Activated T-cell treated with anti-CD3 and anti-CD28 coated beads, Interleukin-2, amount 50 U/mL, for 72 hours (primary cell): Measurements from ENCODE around the gene UBE2L6. TPM values are rescaled to one million over a fixed set of nuclear protein-coding genes. Genes with fewer than 3 reads are reported as not detected.

Experiments
- total RNA-seq, 2 donors: library from RNA; stranded (reverse); gene quantifications; one replicate each; pipeline ENCODE4 v1.2.3, GENCODE V29; 2022

UBE2L6 gene
- total RNA-seq, 2 donors from 2014 or later = 144 to 180 TPM

Other genes with a start within 250 kb of the UBE2L6 start
- gene TNKS1BP1, start 242.7 kb downstream of the UBE2L6 start, total RNA-seq = 10 to 100 TPM; 16.9 to 23.8 TPM
- gene SSRP1, start 231.8 kb downstream of the UBE2L6 start, total RNA-seq = 100 to 1,000 TPM; 213 to 254 TPM
- not detected for gene P2RX3, start 229.3 kb downstream of the UBE2L6 start, total RNA-seq
- gene PRG3, start 186.5 kb downstream of the UBE2L6 start, total RNA-seq = not detected
- 1 to 10 TPM; 3.9 to 5.2 TPM for gene PRG2, start 177.0 kb downstream of the UBE2L6 start, total RNA-seq
- 100 to 1,000 TPM; 159 to 169 TPM for gene SLC43A3, start 140.6 kb downstream of the UBE2L6 start, total RNA-seq
- gene RTN4RL2, start 107.1 kb downstream of the UBE2L6 start, total RNA-seq = 1 to 10 TPM in 1 of 2 donors, under 1 TPM in 1; 0.97 to 1.1 TPM
- gene SLC43A1, start 52.0 kb downstream of the UBE2L6 start, total RNA-seq = 10 to 100 TPM; 43.6 to 53.9 TPM
- gene TIMM10, start 36.9 kb downstream of the UBE2L6 start, total RNA-seq = 100 to 1,000 TPM; 106 to 107 TPM
- gene SMTNL1, start 30.1 kb downstream of the UBE2L6 start, total RNA-seq = not detected
- gene SERPING1, start 30.0 kb upstream of the UBE2L6 start, total RNA-seq = not detected
- 1 to 10 TPM; 1.1 to 1.3 TPM for gene YPEL4, start 82.2 kb upstream of the UBE2L6 start, total RNA-seq
- 10 to 100 TPM; 15.1 to 16.1 TPM for gene CLP1, start 90.1 kb upstream of the UBE2L6 start, total RNA-seq
- 10 to 100 TPM; 62.8 to 62.9 TPM for gene ZDHHC5, start 100.4 kb upstream of the UBE2L6 start, total RNA-seq
- gene MED19, start 144.5 kb upstream of the UBE2L6 start, total RNA-seq = 10 to 100 TPM; 19.8 to 20.0 TPM
- 10 to 100 TPM; 54.2 to 69.8 TPM for gene TMX2, start 144.9 kb upstream of the UBE2L6 start, total RNA-seq
- gene SELENOH, start 173.8 kb upstream of the UBE2L6 start, total RNA-seq = 100 to 1,000 TPM; 147 to 162 TPM
- gene BTBD18, start 184.1 kb upstream of the UBE2L6 start, total RNA-seq = not detected
- gene CTNND1, start 194.1 kb upstream of the UBE2L6 start, total RNA-seq = 10 to 100 TPM in 1 of 2 donors, 1 to 10 TPM in 1; 6.3 to 10.6 TPM